Measurements from ENCODE around the gene PDPN.

DNA sequence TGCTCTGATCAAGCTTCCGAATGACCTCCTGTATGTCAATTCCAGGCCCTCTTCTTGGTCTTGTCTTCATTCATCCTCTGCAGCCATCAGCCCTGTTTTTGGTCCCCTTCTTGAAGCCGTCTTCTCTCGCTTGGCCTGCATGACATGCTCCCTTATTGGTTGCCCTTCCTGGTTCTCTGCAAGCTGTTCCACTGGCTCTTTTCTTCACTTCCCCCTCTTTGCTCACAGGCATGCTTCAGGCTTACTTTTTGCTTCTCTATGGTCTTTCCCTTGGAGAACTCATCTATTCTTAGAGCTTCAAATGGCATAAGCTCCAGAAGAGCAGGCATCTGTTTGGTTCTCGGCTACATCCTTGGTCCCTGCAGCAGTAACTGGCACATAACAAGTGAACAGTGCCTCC is 38.8 kb downstream of the PDPN start:
- TF ChIP-seq, protein P1, sequence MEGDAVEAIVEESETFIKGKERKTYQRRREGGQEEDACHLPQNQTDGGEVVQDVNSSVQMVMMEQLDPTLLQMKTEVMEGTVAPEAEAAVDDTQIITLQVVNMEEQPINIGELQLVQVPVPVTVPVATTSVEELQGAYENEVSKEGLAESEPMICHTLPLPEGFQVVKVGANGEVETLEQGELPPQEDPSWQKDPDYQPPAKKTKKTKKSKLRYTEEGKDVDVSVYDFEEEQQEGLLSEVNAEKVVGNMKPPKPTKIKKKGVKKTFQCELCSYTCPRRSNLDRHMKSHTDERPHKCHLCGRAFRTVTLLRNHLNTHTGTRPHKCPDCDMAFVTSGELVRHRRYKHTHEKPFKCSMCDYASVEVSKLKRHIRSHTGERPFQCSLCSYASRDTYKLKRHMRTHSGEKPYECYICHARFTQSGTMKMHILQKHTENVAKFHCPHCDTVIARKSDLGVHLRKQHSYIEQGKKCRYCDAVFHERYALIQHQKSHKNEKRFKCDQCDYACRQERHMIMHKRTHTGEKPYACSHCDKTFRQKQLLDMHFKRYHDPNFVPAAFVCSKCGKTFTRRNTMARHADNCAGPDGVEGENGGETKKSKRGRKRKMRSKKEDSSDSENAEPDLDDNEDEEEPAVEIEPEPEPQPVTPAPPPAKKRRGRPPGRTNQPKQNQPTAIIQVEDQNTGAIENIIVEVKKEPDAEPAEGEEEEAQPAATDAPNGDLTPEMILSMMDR (conservative IDR thresholded peaks at IDR 0.05; ENCODE audit: low read depth, low read length): no peak
- TF ChIP-seq SMC3 (IDR thresholded peaks at IDR 0.05; ENCODE audit: low read depth, low read length): no peak
- no peak for TF ChIP-seq MAFK (IDR thresholded peaks at IDR 0.05; ENCODE audit: low read depth, low read length)
- TF ChIP-seq POLR2A (IDR thresholded peaks at IDR 0.05; ENCODE audit: low read depth, low read length): no peak
- no peak for TF ChIP-seq RAD21 (IDR thresholded peaks at IDR 0.05; ENCODE audit: low read length)
- no peak for TF ChIP-seq CEBPB (IDR thresholded peaks at IDR 0.05; ENCODE audit: low read depth, low read length)
- TF ChIP-seq NFE2L2 (IDR thresholded peaks at IDR 0.05; ENCODE audit: low read depth, low read length): no peak
- TF ChIP-seq BHLHE40 (IDR thresholded peaks at IDR 0.05; ENCODE audit: low read depth, low read length): no peak

All from IMR-90 (cell line).